GM19035 (cell line): ENCODE results near the gene COL23A1.

Experiments used
- ATAC-seq: cut with Tn5 transposase; IDR thresholded peaks from one replicate; pipeline ENCODE4 v1.9.1; 2021; ENCODE audit not compliant: unreplicated experiment

The COL23A1 gene

GRCh38 chr5:178297751-178298150 lies 292.4 kb downstream of the COL23A1 start:
- no peak for ATAC-seq

DNA sequence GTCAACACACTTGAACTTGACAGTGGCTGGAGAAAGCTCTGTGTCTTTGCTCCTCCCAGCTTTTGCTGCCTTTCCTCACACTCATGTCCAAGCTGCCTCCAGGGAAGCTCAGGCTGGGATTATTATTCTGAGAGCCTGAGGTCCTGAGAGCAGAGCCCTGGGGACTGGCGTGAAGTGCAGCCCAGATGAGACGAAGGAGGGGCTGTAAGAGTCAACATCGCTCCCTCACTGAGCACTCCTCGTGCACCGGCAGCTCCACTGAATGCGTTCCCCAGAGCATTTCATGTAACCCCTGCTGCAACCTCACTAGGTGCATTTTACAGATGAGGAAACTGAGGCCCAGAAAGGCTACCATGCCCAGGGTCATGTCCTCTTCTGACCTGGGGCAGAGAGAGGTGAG lies 294.1 kb downstream of the COL23A1 start:
- no peak for ATAC-seq

GRCh38 chr5:178295589-178295988 lies 294.6 kb downstream of the COL23A1 start:
- ATAC-seq: no peak

DNA sequence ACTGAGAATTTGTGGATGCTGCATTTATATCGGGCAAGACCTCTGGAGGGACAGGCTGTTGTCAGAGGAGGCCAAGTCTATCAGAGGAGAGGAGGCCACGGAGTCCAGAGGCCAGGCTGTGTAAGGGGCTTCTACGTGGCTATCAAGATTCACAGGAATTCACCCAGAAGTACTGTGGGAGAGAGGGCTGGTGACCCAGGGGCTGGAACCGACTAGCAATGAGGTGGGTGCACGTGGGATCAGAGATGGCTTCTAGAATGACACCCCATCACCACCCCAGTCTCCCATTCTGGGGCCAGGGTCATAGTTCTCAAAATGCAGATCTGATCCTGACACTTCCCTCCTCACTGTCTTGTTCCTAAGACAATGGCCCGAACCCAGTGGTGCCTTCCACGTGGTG lies 296.4 kb downstream of the COL23A1 start:
- no peak for ATAC-seq

- ATAC-seq: no peak
These were observed 296.8 kb downstream of the COL23A1 start for GRCh38 chr5:178293400-178293799.

DNA sequence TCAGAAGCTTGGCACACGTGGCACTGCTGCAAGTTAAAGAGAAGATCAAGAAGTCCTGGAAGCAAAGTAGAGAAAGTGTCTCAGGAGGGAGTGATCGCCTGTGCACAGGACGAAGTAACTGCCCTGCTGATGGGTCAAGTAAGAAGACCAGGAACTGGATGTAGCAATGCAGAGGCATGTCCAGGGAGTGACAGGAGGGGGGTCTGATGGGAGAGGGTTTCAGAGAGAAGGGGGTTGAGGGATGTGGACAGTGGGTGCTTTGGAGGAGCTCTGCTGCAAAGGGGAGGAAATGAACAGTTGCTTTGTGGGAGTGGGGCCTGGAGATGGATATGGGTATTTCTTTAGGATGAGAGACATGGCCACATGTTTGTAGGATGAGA lies 297.4 kb downstream of the COL23A1 start:
- ATAC-seq: no peak

DNA sequence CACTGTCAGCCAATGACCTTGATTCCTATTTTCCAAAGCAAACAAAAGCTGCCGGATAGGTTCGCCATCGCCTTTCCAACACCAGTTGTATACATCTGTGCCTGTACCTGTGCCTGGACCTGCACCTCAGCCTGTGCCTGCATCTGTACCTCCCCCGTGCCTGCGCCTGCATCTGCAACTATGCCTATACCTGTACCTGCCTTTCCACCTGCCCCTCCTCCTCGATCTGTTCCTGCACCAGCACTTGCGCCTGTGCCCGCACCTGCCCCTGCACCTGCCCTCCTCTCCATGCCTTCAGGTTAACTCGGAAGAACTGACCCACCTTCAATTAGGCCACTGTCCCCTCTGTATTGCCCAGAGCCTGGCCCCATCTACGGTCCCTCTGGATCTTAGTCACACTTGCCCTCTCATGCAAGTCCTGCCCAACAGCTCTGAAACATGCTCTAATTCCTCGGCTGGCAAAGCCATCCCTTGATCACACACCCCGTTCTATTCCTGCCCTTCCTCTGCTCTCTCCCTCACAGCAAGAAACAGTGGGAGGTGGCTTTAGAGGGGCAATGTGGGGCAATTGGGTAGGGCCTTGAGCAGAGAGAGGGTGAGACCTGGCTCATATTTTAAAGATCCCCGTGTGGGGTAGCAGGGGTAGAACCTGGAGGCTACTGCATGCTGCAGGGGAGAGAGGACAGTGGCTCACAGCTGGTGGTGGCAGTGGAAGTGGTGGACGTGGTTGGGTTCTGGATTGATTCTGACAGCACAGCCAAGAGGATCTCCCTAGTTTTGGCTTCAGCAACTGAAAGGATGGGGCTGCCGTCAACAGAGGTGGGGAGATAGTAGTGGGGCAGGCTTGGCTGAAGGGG lies 298.0 kb downstream of the COL23A1 start:
- ATAC-seq: no peak

GRCh38 chr5:178291161-178291561 lies 299.0 kb downstream of the COL23A1 start:
- ATAC-seq: no peak

DNA sequence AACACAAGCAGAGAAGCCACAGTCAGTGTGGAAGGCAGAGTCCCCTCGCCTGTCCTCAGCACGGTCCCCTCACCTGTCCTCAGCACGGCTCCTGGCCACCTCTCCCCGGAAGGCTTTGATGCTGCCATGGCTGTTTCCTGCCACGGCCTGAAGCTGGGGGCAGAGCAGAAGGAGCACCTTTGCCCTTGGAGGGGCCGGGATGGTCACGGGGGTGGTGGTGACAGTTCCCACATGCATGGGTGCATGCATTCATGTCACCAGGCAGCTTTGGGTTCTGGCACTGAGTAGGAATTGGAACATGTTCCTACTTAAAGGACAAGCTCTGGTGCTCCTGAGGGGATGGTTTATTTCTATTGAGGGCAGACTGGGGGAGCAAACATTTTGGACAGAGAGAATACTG lies 299.8 kb downstream of the COL23A1 start:
- ATAC-seq: no peak

- no peak for ATAC-seq
These were observed 300.8 kb downstream of the COL23A1 start for GRCh38 chr5:178289438-178289837.

GRCh38 chr5:178288401-178289368 lies 301.5 kb downstream of the COL23A1 start:
- no peak for ATAC-seq

DNA sequence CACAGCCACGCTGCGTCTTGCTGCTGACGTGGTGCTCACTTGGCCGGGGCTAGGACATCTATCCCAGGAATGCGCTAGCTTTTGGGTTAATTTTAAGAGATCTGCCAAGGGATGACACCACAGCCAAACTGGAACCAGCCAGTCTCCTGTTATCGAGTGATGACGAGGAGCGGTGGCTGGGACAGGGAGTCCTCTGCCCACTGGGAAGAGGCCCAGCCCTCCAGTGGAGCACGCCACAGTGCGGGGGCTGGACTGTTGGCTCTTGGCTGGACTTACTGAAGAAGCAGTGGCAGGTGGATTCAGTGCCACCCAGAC lies 302.4 kb downstream of the COL23A1 start:
- no peak for ATAC-seq

DNA sequence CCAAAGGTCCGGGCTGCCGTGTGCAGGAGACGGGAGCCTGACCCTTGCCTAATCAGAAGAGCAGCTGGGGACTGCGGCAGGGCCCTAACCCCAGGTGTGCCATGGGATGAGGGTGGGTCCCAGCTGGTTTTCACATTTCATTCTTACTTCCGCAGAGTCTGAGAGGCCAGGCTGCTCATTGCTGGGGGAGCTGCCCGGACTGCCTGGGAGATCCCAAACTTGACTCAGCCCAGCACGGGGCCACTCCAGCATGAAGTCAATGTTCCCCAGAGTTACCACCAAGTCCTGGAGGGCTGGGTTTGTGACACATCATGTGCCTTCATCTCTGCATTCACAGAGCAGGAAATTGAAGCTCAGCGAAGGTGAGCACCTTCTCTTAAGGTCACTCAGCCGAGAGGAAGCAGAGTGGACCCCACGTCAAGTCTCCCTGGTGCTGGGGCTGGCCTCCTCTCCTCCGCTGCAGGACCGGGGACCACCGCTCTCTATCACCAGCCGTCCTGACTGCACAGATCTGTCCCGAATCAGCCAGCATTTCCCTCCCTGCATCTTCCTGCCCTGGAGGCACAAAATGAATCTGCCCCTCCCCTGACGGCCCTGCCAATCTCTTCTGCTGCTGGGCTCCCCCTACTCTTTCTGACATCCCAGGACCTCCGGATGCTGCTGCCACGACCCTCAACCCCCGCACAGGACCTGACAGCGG lies 303.0 kb downstream of the COL23A1 start:
- ATAC-seq: no peak

DNA sequence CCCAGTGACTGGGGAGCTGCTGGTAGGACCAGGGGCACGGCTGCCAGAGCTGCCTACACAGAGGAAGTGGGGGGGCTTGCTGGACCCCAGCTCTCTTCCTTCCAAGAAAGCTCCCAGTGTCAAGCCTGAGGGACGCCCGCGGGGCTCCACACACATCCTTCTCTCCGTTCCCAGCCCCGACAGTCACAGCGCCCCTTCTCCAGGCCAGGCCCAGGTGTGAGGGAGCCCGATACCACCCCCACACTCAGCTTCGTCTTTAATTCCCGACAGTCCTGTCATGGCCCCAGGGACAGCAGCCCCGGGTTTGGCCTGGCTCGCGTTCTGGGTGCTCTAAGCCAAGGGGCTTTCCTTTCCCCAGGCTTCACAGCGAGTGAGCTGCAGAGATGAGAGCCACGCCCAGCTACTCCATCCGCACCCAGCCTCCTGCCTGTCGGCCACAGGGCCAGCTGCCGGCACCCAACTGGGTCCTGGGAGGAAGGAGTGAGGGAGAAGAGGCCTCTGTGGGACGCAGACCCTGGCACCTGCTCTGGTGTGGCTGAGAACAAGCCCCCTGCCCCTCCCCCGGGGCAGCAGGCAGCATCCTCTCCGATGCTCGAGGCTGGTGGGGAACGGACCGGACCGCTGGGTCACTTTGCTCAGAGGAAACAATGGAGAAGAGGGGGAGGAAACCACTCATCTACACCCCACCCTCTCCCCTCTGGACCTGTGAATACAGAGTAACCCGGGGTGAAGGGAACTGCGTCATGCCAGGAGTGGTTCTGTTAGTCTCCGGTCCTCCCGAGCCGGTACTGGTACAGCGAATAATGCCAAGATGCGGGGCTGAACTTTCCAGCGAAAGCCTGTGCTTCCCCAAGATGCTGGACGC lies 303.7 kb downstream of the COL23A1 start:
- ATAC-seq: no peak

GRCh38 chr5:178285399-178286225 lies 304.6 kb downstream of the COL23A1 start:
- ATAC-seq: no peak

DNA sequence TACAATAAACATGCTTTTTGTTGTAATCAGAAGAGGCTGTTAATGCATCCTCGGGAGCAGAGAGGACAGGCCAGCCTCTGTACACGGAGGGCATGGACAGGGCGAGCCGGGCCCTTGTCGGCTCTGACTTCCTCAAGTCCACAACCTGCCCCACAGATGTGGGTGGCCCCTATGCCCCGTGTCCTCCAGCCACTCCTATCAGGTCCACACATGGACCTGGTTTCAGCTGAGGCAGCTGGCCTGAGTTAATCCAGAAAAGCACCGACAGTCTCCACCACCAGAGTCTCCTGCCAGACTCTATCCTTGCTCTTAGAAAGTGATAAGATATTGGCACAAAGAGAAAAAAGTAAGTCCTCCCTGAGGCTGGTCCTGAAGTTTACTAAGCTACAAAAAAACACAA lies 305.2 kb downstream of the COL23A1 start:
- no peak for ATAC-seq

DNA sequence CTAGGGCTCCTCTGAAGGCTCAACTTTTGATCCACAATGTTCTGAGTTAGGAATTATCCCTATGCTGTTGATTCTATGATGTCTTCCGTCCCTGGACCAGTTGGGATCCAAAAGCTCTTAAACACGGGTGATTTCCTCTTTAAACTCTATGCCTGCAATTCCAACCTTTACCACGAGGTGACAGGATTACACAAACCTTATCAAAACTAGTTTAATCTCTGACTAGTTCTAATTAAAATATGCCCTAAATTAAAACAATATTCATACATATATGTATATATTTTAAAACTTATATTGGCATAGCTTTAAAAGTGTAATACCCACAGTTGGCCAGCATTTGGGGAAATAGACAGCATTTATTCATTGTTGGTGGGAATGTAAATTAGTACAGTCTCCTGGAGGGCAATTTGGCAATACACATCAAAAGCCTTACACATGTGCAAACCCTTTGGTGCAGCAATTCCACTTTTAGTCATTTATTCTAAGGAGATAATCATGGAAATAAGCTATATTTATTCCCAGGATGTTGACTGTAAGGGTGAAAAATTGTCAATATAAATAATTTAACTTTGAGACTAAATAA lies 306.0 kb downstream of the COL23A1 start:
- no peak for ATAC-seq

DNA sequence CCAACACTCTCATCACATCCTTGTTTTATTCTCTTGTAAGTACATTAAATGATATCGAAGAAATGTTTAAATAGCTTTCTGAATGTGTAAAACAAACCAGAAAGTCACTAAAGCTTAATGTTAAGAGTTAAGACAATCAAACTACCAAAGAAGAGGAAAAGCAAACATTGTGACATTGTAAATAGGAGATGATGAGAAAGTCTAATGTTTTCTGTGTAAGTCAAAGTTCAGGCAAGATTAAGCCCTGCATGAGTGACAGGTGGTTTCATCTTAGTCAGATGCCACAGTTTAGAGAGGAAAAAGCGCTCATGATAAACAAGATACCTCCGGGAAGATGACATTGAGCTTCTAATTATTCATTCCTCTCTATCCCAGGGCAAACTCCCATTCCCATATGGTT lies 306.7 kb downstream of the COL23A1 start:
- no peak for ATAC-seq

- ATAC-seq: no peak
These were observed 307.8 kb downstream of the COL23A1 start for GRCh38 chr5:178282391-178282790.
